Stimulated activated CD4-positive, alpha-beta T cell treated with anti-CD3 and anti-CD28 coated beads, Interleukin-4, amount 100 ng/mL, for 48 hours (primary cell): ENCODE measurements around the gene CDH24.
A peak's percentile ranks its signal among the peaks of the same experiment; 100 is the strongest.

ENCODE experiments used
- DNase-seq, 2 donors: peaks; one replicate each; pipeline ENCODE4 v3.0.0-alpha.2; 2020; ENCODE audit warnings: low read depth in 2 of 2

Gene CDH24

GRCh38 chr14:23066368-23066767, 9.0 kb upstream of the CDH24 start:
- DNase-seq, result no peak

GRCh38 chr14:23063601-23064000, 6.3 kb upstream of the CDH24 start:
- DNase-seq, result no peak

- no peak for DNase-seq
Observed at GRCh38 chr14:23062002-23062401, 4.7 kb upstream of the CDH24 start.

GRCh38 chr14:23060536-23061260, 3.4 kb upstream of the CDH24 start:
- no peak for DNase-seq

GRCh38 chr14:23058654-23059504, 1.6 kb upstream of the CDH24 start:
- DNase-seq, result no peak

GRCh38 chr14:23057757-23058653, 685 bp upstream of the CDH24 start:
- DNase-seq, result peak; percentile 84 to 88

GRCh38 chr14:23056145-23056955, 970 bp downstream of the CDH24 start:
- DNase-seq, result peak; percentile 42 to 59

- DNase-seq, result no peak
Observed at GRCh38 chr14:23055621-23056144, 1.6 kb downstream of the CDH24 start.

- no peak for DNase-seq
Observed at GRCh38 chr14:23055147-23055550, 2.2 kb downstream of the CDH24 start.

GRCh38 chr14:23054000-23054811, 3.1 kb downstream of the CDH24 start:
- no peak for DNase-seq

- DNase-seq, result no peak
Observed at GRCh38 chr14:23053426-23053825, 3.9 kb downstream of the CDH24 start.

GRCh38 chr14:23052671-23053070, 4.6 kb downstream of the CDH24 start:
- no peak for DNase-seq

- DNase-seq, result no peak
Observed at GRCh38 chr14:23052182-23052623, 5.1 kb downstream of the CDH24 start.

- DNase-seq, result no peak
Observed at GRCh38 chr14:23051141-23052057, 5.9 kb downstream of the CDH24 start.

- DNase-seq, result no peak
Observed at GRCh38 chr14:23049011-23049410, 8.3 kb downstream of the CDH24 start.

- DNase-seq, result no peak
Observed at GRCh38 chr14:23047751-23048693, 9.3 kb downstream of the CDH24 start.

- DNase-seq, result no peak
Observed at GRCh38 chr14:23047034-23047634, 10.2 kb downstream of the CDH24 start.
